ENCODE data around the gene C6orf120. TPM values are rescaled to one million over a fixed set of nuclear protein-coding genes. Genes with fewer than 3 reads are reported as not detected.

C6orf120 gene
- total and polyA plus RNA-seq, 2 of the 13 experiments (the other 11 are each of a cell fraction or from before 2014, with no cell fraction given), result 21.7 to 29.9 TPM

- TF ChIP-seq PRDM4 (CRISPR knock-in tag; IDR thresholded peaks at IDR 0.05; ENCODE audit: borderline replicate concordance) (no peak), RXRA (CRISPR knock-in tag; IDR thresholded peaks at IDR 0.05) (no peak), HIC2 (CRISPR knock-in tag; IDR thresholded peaks at IDR 0.05; ENCODE audit: low read depth) (no peak), ZNF782 (CRISPR knock-in tag; IDR thresholded peaks at IDR 0.05; ENCODE audit: borderline replicate concordance) (no peak)
Measured at GRCh38 chr6:169652896-169653295, 49.0 kb upstream of the C6orf120 start (continued).

- POLR2A ChIA-PET, result no interaction called here
- no peak for TF ChIP-seq KMT2B (CRISPR knock-in tag; IDR thresholded peaks at IDR 0.05)
- no peak for TF ChIP-seq ZNF205 (CRISPR knock-in tag; IDR thresholded peaks at IDR 0.05)
- TF ChIP-seq ZNF326 (CRISPR knock-in tag; IDR thresholded peaks at IDR 0.05; ENCODE audit: borderline replicate concordance), result no peak
- TF ChIP-seq MXI1 (IDR thresholded peaks at IDR 0.05; ENCODE audit: borderline replicate concordance, low read depth, low read length), result no peak
- TF ChIP-seq GTF2F1 (IDR thresholded peaks at IDR 0.05; ENCODE audit: low read length), result no peak
- no peak for TF ChIP-seq MAX (IDR thresholded peaks at IDR 0.05)
- TF ChIP-seq GMEB1 (CRISPR knock-in tag; IDR thresholded peaks at IDR 0.05; ENCODE audit: borderline replicate concordance), result no peak
- TF ChIP-seq NFE2L2 (IDR thresholded peaks at IDR 0.05; ENCODE audit: low read length), result no peak
- TF ChIP-seq ZNF414 (CRISPR knock-in tag; IDR thresholded peaks at IDR 0.05), result no peak
- no peak for TF ChIP-seq ZKSCAN8 (CRISPR knock-in tag; IDR thresholded peaks at IDR 0.05; ENCODE audit: borderline replicate concordance)
- TF ChIP-seq ZNF382 (CRISPR knock-in tag; IDR thresholded peaks at IDR 0.05; ENCODE audit: borderline replicate concordance), result no peak
- TF ChIP-seq MIXL1 (CRISPR knock-in tag; IDR thresholded peaks at IDR 0.05), result no peak
- TF ChIP-seq PAF1 (CRISPR knock-in tag; IDR thresholded peaks at IDR 0.05), result no peak
- no peak for TF ChIP-seq SUZ12 (IDR thresholded peaks at IDR 0.05; ENCODE audit: low read depth, low read length)
- no peak for TF ChIP-seq ZC3H13 (CRISPR knock-in tag; IDR thresholded peaks at IDR 0.05)
- DNase-seq (ENCODE audit: low spot score) (no peak), FAIRE-seq (no peak), ATAC-seq (no peak; the same call in 2 of the 3 replicates)
- no peaks in the 10 kb centered on the region for H4K20me1 ChIP-seq (ENCODE audit: insufficient read depth, low read length)
- H3K9ac ChIP-seq (ENCODE audit: insufficient read depth, low read depth, low read length), result no peak overlapping the region
- no peaks in the 10 kb centered on the region for H3K4me1 ChIP-seq (ENCODE audit: insufficient read depth, low read length)
- no peak overlapping the region for H2AFZ ChIP-seq (ENCODE audit: low read length)
- WGBS (ENCODE audit: low lambda C conversion rate), result 88% methylated on average over 6 of the region's 6 CpGs
- H3K79me2 ChIP-seq (ENCODE audit: insufficient read depth, low read length), result no peaks in the 10 kb centered on the region
- in situ Hi-C loops (cut with HindIII; ENCODE audit: extremely low pct_ligation_motif_present, low pct_unique_long_range_greater_than_20kb) (no loop called here), intact Hi-C loops (cut with micrococcal nuclease; ENCODE audit: unreplicated experiment) (no loop called here)
- BruUV-seq (replicated peaks), result no TSS peak
- no peak overlapping the region for H3K4me2 ChIP-seq (ENCODE audit: low read depth, low read length)
- H3K36me3 ChIP-seq (replicated peaks in 1 of 2; ENCODE audit: control insufficient read depth in 1 of 2, insufficient read depth in 2 of 2, low read length in 2 of 2), result peaks cover 10 to 34% of the 10 kb centered on the region in 2 experiments; a peak in 4 of 5 replicates
- CTCF ChIA-PET (ENCODE audit: low intra/inter-chr PET ratio, low total read pairs), result no interaction called here
- no peak overlapping the region for H3K27ac ChIP-seq (ENCODE audit: extremely low read length, insufficient read depth, low read length)
- no peaks in the 10 kb centered on the region for H3K27me3 ChIP-seq (ENCODE audit: control insufficient read depth in 1 of 2, insufficient read depth in 2 of 2, low read length in 2 of 2)
- no peak overlapping the region for H3K4me3 ChIP-seq (replicated peaks in 1 of 3; ENCODE audit: insufficient read depth in 1 of 3, low read depth in 2 of 3, low read length in 3 of 3)
- no peaks in the 10 kb centered on the region for H3K9me3 ChIP-seq (ENCODE audit: low read length)
Measured at GRCh38 chr6:169653691-169654090, 48.2 kb upstream of the C6orf120 start.
